GM19025 (cell line): ENCODE data around the gene ANO2.
"Not testable (repeated sequence)": the region's sequence is repeated elsewhere in the genome, so short reads cannot be mapped to it uniquely, and the experiment has no call there.

Experiments used
- ATAC-seq: cut with Tn5 transposase; IDR thresholded peaks from one replicate; pipeline ENCODE4 v1.9.1; 2021; ENCODE audit warnings: mild to moderate bottlenecking, low read depth, moderate library complexity; ENCODE audit not compliant: unreplicated experiment

Gene ANO2

DNA sequence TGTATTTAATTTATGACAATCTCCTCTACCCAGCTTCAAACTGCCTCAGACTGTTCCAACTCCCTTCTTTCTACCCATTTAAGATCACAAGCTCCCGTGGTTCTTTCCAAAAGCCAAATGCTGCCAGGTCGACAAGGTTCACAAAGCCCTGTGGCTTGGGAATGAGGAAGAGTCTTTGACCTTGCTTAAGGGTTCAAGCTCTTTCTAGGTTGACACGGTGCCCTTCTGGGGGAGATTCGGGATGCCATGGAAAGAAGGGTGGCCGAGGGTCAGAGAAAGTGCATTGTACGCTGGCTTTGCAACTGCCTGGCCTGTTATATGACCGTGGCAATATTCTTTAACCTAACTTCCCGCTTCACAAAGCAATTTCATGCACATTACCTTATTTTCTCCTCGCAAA is 239.3 kb downstream of the ANO2 start:
- no peak for ATAC-seq

DNA sequence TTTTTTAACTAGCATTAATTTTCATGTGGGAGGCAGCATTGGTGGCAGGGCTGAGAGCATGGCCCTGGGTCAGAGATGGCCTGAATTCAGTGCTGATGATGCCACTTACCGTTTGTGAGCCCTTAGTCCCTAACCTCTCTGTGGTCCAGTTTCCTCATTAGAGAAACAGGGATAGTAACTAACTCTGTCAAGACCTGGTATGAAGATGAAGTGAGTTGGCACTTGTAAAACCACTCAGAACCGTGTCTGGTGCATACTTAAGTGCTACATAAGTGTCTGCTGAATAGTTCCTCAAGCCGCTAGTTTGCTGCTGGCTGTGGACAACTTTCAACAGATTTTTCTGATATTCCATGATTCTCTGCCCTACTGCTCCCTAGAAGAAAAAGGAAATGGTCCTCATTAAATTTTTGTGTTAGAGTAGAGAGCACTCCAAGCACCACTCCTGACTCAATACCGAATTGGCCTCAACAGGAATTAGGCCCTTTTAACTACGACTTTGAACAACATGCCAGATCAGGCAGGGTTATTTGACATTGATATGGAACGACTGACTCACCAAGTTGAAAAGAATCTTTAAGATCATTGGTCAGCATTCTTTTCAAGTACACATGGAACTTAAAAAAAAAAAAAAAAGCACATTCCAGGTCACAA is 250.2 kb downstream of the ANO2 start:
- no peak for ATAC-seq

- ATAC-seq = no peak
These were observed 252.2 kb downstream of the ANO2 start for GRCh38 chr12:5692850-5693249.

DNA sequence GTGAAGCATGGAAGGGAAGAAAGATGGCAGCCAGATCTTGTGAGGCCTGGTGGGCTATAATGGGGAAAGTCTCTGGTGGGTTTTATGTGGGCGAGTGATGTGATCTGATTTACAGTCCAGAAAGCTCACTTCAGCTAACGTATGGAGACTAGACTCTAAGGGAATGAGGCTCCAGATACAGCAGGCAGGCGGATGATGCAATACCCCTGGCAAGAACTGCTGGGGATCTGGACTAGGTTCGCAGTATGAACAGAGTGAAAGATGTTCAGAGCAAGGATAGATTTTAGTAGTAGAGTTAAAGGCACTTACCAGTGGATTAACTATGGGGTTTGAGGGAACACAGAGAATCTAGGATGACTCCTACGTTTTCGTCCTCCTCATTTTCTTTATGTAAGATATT is 253.1 kb downstream of the ANO2 start:
- no peak for ATAC-seq

GRCh38 chr12:5690240-5690639 is 254.8 kb downstream of the ANO2 start:
- ATAC-seq = no peak

DNA sequence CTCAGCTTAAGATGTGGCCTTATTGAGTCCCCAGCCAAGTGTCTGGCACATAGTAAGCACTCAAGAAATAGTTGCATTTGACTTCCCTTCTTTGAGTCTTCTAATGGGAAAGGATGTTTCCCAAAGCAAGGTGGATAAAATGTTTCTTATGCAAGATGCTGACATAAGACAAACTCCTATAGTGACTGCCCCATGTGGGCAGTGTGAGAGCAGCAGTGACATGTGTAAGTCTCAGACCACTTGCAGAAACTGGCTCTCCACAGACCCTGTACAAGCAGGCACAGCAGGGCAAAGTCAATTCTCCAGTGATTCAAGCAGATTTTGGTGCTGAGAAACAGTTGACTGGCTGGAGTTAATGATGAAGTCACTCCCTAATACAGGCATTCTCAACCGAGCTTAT is 255.3 kb downstream of the ANO2 start:
- no peak for ATAC-seq

DNA sequence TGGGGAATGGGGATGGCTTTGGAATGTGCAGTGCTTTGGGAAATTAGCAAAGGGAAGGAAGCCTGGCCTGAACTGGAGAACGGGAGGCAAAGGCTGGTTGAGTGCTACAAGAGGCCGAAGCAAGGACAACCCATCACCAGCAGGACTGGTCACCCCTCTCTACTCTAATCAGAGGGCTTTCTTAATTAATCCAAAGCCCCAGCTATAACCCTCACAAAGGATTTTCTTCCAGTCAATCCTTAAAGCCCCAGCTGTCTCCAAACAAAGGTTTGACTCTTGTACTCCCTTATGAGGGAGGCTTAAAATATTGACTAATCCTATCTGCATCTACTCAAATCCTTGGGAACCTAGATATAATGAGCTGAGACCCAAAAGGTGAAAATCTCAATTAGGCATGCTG is 256.8 kb downstream of the ANO2 start:
- ATAC-seq = no peak

DNA sequence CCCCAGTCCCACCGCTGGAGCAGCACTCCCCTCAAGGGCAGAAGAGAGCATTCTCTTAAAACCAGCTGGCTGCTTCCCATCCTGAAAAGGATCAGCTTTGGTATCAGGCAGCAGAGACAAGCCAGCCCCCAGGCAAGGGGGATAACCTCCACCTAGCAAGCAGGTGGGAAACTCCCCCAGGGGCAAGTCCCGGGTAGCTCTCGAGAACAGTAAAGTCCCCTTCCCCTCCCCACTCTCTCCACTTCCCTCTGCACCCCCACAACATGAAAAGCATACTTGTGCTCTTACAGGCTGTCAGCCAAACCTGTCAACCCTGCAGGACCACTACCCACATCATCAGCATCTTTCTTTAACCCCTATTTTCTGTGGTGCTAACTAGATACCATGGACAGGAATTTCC is 259.1 kb downstream of the ANO2 start:
- no peak for ATAC-seq

DNA sequence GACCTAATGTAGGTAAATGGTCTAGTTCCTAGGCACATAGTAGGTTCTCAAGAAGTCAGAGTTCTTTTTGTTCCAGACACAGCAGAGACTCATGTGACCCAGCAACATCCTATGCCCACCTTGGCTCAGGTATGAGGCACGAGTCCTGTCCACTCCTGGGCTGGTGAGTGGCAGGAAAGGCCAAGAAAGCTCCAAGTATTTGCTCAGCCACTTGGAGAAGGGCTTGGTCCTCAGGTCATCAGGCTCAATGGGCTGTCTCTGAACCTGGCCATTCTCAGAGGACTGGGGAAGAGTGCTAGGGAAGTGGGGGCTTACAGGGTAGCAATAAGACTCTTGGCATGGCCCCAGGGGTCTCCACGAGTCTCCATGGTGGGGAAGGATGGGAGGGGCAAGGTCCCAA is 260.1 kb downstream of the ANO2 start:
- no peak for ATAC-seq

GRCh38 chr12:5682581-5682980 is 262.5 kb downstream of the ANO2 start:
- ATAC-seq = no peak

DNA sequence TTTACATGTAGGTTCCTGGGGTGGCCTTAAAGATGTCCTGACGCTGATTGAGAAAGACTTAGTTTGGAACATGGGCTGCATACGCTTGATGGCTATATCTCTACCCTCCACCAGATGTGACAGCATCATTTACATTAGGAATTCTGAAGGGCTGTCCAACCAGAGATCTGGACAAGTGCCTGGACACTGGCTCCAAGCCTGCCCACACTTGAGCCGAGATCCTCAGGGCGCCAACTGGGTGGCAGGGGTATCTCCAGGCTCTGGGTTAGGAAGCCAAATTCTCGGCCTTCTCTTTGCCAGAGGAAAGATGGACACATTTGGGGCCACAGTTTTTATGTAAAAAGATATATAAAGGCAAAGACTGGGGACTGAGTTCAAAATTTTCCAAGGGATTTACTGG is 266.9 kb downstream of the ANO2 start:
- no peak for ATAC-seq

DNA sequence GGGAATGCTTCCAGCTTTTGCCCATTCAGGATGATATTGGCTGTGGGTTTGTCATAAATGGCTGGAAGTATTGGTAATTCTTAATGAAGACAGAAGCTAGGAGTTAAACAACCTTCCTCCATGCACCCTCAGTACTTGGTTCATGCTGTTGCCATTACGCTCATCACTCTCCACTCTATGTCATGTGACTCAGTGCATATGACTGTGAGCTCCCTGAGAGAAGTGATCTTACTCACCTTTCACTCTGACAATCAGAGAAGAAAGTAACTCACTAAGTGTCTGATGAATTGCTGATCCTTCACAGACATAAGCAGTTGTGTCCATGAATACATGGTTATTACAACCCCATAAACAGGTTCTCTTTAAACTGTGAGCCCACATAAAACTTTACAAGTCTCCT is 275.4 kb downstream of the ANO2 start:
- ATAC-seq = not testable (repeated sequence)

DNA sequence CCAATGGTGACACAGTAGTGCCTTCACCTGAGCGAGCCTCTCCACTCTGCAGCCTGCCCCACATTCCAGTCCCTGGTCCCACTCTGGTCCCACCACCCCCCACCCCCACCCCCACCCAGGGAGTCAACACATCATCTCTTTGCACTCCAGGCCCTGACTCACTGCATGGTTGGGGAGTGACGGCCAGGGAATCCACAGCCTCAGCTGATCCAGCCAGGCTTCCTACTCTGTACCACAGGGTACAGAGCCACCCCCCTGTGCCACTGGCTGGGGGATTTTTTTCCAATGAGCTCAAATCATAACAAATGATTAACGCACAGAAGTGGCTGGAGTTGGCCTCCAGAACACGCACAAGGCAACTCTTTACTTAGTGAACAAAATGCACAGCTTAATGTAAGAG is 279.4 kb downstream of the ANO2 start:
- no peak for ATAC-seq

DNA sequence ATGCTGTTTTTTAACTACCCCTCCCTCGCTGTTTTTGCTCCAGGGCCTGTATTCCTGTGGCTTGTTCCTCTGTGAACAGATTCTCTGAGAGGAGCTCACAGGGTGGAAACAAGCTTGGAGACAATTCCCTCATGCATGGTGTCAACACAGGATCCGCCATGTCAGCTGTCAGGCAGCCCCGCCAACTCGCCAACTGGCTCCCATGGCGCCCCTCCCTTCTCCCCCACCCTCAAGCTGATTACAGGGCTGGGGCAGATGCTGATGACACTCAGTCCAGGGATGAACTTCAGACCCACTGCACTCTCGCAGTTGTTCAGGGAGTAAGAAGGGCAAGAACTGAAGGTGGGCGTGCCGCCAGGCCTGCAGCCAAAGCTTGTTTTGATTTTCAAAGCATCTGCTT is 283.2 kb downstream of the ANO2 start:
- no peak for ATAC-seq

DNA sequence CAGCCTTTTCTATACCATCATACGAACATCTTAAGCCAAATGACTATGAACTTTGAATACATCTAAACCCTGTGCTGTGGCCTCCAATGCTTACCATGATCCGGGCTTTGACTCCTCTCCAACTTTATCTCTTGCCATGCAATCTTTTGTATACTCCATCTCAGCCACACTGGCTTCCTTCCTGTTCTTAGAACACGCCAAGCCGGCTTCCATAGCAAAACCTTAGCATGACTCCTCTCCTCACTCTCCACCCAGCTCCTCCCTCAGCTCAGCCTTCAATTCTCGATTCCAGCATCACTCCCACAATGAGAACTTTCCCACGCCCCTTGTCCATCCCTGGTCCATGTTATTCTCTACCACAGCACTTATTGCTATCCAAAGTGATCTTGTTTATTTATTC is 284.8 kb downstream of the ANO2 start:
- no peak for ATAC-seq

- ATAC-seq = not testable (repeated sequence)
These were observed 286.6 kb downstream of the ANO2 start for GRCh38 chr12:5658339-5658941.

DNA sequence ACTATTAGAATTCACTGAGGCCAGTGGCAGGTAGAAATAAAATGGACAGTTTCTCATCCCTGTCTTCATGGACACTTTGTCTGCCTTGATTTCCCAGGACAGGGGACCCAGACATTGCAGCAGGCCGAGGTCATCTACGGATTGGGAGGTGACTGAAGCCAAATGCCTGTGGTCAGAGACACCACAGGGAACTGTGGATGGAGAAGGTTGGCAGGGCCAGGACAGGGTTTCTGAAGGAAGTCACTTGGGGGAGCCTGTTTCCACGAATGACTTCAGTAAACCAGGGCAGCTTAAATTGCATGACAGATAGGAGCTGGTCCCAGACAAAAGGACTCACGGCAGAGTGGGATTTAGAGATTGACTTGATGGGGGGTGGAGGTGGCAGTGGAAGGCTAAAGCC is 288.2 kb downstream of the ANO2 start:
- no peak for ATAC-seq

- no peak for ATAC-seq
These were observed 289.9 kb downstream of the ANO2 start for GRCh38 chr12:5655120-5655519.

GRCh38 chr12:5654019-5654418 is 291.0 kb downstream of the ANO2 start:
- ATAC-seq = no peak

DNA sequence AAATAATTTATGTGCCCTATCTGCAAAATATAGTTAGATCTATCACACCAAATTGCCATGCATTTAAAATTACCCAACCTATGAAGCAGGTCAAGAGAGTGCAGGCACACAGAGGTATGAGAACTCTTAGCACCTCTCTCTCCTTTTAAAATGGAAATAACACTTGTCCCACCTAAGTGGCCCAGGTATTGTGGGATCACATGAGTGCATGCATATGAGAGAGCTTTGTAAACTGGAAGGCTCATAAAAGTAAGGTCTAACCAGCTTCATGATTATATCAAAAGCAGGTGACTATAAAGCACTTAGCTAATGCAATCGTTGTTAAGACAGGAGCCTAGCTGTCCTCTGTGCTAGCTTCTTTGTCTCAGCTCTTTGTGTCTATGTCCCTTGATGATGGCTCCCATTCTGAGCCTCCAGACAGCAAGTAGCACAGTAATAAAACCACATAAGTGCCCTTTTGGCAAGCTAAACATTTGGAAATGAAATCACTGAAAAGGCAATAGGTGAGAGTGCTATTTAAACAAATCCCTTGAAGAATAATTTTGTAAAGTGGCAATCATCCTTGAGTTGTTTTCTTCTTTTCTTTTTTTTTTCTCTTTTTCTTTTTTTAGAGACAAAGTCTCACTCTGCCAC is 294.1 kb downstream of the ANO2 start:
- no peak for ATAC-seq

GRCh38 chr12:5650281-5650680 is 294.8 kb downstream of the ANO2 start:
- no peak for ATAC-seq

DNA sequence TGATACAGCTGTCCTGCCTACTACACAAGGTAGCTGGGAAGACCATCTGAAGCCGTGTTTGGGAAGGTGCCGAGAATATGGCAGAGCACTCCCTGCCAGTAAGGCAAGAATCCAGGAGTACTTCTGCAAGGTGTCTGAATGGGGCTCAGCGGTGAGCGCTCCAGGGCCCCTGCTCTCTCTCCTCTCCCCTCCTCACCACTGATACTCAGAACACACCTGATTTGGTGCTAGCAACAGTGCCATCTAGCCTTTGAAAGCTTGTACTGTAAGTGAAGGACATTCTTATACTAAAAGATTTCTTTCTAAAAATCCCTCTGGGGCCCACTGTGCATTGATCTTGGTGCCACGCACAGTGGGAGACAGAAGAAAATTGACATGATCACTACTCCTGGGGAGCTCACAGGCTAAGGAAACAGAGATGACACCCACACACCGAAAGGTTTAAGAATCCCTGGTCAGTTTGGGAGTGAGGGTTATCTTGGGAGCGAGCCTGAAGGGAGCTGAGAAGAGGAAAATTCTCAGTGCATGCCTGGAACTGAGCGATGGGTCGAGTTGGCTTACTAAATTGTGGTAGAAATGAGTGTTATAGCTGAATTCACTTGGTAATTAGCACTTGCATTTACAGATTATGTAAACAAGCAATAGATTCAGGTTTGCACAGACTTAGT is 296.2 kb downstream of the ANO2 start:
- ATAC-seq = no peak
